Measurements from ENCODE around the gene MIXL1.
"Not testable (repeated sequence)": the region's sequence is repeated elsewhere in the genome, so short reads cannot be mapped to it uniquely, and the experiment has no call there.

Gene MIXL1

GRCh38 chr1:226187019-226187322 lies 36.5 kb upstream of the MIXL1 start:
- in situ Hi-C loops (cut with MboI; ENCODE audit: low pct_unique_long_range_greater_than_20kb, low sequenced_read_pairs, unreplicated experiment): loop anchor here (5.0 kb wide), 1 partner anchor 55 kb away; no protein-coding TSS in a partner anchor
- no peak for TF ChIP-seq CTCF (IDR thresholded peaks at IDR 0.05; ENCODE audit: extremely low read depth, insufficient read depth, missing control alignments)
- no peak for DNase-seq (ENCODE audit: low spot score)

DNA sequence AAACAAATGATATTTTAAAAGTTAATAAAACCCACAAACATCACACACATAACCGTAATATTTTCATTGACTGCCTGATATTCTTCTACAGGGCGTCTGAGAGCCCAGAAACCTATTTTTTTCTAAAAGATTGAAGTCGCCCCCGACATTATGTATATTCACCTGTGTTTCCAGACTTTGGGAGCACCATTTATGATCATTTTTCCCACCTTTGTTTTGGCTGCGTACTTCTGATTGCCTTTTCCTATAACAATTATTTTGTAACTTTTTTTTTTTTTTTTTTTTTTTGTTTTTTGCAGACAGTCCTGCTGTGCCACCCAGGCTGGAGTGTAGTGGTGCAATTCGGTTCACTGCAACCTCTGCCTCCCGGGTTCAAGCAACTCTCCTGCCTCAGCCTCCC lies 36.1 kb upstream of the MIXL1 start:
- in situ Hi-C loops (cut with MboI; ENCODE audit: low pct_unique_long_range_greater_than_20kb, low sequenced_read_pairs, unreplicated experiment): loop anchor here (5.0 kb wide), 1 partner anchor 55 kb away; no protein-coding TSS in a partner anchor
- no peak for TF ChIP-seq CTCF (IDR thresholded peaks at IDR 0.05; ENCODE audit: extremely low read depth, insufficient read depth, missing control alignments)
- no peak for DNase-seq (ENCODE audit: low spot score)

- in situ Hi-C loops (cut with MboI; ENCODE audit: low pct_unique_long_range_greater_than_20kb, low sequenced_read_pairs, unreplicated experiment): no loop called here
- DNase-seq (ENCODE audit: low spot score): no peak
- TF ChIP-seq CTCF (IDR thresholded peaks at IDR 0.05; ENCODE audit: extremely low read depth, insufficient read depth, missing control alignments): no peak
Observed at GRCh38 chr1:226195144-226195543, 28.3 kb upstream of the MIXL1 start.

DNA sequence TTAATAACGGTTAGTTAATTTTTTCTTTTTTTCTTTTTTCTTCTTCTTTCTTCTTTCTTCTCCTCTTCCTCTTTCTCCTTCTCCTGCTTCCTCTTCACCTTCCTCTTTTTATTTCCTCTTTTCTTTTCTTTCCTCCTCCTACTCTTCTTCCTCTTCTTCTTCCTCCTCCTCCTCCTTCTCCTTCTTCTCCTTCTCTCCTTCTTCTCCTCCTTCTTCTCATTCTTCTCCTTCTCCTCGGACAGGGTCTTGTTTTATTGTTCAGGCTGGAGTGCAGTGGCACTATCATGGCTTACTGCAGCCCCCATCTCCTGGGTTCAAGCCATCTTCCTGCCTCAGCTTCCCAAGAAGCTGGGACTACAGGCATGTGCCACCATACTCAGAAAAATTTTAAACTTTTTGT lies 23.5 kb upstream of the MIXL1 start:
- no peak for TF ChIP-seq CTCF (IDR thresholded peaks at IDR 0.05; ENCODE audit: extremely low read depth, insufficient read depth, missing control alignments)
- in situ Hi-C loops (cut with MboI; ENCODE audit: low pct_unique_long_range_greater_than_20kb, low sequenced_read_pairs, unreplicated experiment): no loop called here
- no peak for DNase-seq (ENCODE audit: low spot score)

- peak; percentile 70 for TF ChIP-seq CTCF (IDR thresholded peaks at IDR 0.05; ENCODE audit: extremely low read depth, insufficient read depth, missing control alignments)
- in situ Hi-C loops (cut with MboI; ENCODE audit: low pct_unique_long_range_greater_than_20kb, low sequenced_read_pairs, unreplicated experiment): no loop called here
- peak; percentile 57 for DNase-seq (ENCODE audit: low spot score)
Observed at GRCh38 chr1:226201029-226201593, 22.4 kb upstream of the MIXL1 start.

GRCh38 chr1:226202246-226202645 lies 21.2 kb upstream of the MIXL1 start:
- in situ Hi-C loops (cut with MboI; ENCODE audit: low pct_unique_long_range_greater_than_20kb, low sequenced_read_pairs, unreplicated experiment): no loop called here
- TF ChIP-seq CTCF (IDR thresholded peaks at IDR 0.05; ENCODE audit: extremely low read depth, insufficient read depth, missing control alignments): no peak
- no peak for DNase-seq (ENCODE audit: low spot score)

- in situ Hi-C loops (cut with MboI; ENCODE audit: low pct_unique_long_range_greater_than_20kb, low sequenced_read_pairs, unreplicated experiment); DNase-seq (ENCODE audit: low spot score): not testable (repeated sequence)
Observed at GRCh38 chr1:226202666-226203065, 20.8 kb upstream of the MIXL1 start.
